Kasumi-1 (cell line): ENCODE measurements around the gene F11R.
"Not testable (repeated sequence)": the region's sequence is repeated elsewhere in the genome, so short reads cannot be mapped to it uniquely, and the experiment has no call there.

Source experiments
- DNase-seq, 2 experiments: peaks; one replicate each; lab custom pipeline; 2025; lab: John Stamatoyannopoulos, UW

F11R gene

DNA sequence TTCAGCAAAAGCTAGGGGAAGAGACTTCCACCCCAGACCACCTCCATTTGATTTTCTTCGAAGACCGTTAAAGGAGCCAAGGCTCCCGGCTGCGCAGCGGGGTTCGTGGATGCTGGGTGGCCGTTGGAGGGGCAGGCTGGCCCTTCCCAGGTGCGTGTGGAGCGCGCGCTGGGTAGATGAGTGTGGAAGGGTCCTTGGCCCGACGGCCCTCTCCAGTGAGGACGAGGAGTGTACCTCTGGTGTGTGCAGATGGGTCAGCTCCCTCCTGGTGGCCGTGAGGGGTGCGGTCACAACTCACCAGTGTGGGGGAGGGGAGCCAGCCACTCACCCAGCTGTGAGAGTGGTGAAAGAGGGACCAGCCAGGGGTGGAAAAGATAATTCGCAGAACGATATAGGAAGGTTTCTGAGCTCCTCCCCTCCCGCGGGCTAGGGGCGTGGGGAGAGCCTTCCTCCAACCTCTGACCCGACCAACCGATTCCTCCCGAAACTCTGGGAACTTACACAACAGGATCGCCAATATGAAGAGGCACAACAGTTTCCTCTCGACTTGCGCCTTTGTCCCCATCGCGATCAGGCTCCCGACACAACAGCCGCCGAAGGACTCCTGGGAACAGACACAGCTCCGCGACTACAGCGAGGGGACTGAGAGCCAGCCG, at the start of gene F11R:
TSS of gene F11R (minus strand) at position 644 of the 656 bp plus-strand sequence. CDS start at position 565, 79 bp downstream.
- DNase-seq: peak; percentile 78 to 81

DNA sequence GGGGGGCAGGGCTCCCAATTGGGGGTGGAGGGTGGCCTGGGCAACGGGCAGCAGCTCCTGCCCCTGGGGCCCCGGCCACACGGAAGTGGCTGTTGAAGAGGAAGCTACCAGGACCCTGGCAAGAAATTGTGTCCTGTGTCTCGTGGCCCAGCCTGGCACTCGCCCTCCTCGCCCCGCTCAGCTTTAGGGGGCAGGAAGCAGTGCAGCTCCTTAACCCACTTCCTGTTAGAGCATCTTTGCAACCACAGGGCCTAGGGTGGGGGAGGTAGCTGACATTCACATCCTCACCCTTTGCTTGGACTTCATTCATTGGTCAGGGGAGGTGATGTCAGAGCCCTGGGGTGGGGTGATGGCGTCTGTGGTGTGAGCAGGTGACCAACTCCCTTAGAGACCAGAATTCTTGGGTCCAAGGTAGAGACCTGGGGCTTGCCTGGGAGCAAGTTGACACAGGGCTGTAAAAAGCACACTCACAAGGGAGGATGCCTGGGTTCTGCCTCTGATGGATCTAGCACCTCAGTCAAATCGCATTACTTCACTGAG, 48.8 kb upstream of the F11R start, which contains the start of gene ARHGAP30:
TSS of gene ARHGAP30 (minus strand) at position 161 of the 540 bp plus-strand sequence. CDS start 267 bp downstream, outside the sequence.
- DNase-seq: peak; percentile 93 to 94

DNA sequence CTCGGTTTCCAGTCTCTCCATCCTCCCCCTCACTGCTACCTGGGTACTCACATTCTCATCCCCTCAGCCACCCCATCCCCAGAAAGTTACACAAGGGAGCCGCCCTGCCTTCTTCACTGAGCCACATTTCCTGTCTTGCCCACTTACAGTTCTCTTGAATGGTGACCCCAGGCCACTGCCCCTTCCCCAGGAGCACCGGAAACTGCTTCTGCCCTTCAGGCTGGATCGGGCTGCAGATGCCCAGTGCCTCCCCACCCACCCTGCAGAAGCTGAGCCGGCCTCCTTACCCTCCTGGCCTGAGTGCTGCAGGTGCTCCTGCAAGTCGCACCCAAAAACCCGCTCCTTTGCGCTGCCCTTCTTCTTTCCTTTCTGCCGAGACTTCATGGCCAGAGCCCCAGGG, 48.3 kb upstream of the F11R start:
- DNase-seq: no peak

DNA sequence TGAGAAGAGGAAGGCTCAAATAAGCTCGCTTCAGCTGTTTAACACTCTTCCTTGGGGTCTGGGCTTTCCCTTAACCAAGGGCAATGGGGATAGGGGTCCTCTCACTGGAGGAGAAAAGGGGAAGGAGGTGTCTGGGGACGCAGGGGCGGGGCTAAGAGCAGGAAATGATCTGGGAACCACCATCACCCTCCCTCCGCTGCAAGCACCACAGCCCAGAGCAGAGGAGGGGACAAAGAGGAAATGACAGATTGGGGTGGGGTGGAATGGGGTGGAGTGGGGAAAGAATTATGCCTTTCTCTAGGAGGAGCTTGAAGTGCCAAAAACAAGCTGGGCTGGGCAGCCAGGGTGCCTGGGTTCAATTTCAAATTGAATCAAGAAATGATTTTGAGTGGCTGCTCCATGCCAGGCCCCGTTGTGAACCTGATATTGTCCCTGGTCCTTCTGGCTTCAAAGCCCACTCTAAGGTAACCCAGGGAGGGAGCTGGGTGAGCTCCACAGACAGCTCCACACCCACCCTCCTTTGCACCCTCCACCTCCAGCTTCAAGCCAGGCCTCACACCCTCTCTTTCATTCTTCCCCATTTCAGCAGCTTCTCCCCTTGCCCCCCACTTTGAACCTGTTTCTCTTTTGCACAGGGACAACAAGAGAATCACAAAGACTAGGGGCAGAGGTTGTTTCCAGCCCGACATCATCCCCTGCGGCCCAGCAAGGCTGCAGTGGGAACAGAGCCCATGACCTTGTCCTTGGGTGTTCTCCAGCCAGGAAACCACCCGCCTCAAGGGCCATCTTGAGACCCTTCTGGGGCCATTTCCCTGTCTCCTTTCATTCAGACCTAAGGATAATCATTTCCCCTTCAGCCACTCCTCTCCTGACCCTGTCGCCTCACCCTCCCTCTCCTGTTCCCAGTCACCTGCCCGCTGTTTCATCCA, 47.6 kb upstream of the F11R start:
- DNase-seq: peak; percentile 97 to 98

DNA sequence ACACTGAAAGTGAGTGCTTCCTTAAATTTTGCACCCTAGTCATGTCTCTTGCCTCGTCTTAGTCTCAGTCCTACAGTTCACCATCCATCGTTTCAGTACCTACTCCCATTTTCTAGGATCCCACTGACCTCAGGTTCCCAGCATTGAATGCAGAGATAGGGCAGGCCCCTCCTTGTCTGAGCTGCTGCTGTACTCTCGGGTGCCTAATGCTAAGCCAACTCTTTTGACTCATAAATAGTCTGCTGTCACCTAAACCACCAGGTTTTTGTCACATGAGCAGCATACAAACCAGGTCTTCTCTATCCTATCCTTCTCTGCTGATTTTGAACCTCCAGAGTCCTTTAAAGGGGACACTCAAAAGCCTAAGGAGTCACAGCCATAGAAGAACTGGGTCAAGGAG, 45.7 kb upstream of the F11R start:
- no peak for DNase-seq

DNA sequence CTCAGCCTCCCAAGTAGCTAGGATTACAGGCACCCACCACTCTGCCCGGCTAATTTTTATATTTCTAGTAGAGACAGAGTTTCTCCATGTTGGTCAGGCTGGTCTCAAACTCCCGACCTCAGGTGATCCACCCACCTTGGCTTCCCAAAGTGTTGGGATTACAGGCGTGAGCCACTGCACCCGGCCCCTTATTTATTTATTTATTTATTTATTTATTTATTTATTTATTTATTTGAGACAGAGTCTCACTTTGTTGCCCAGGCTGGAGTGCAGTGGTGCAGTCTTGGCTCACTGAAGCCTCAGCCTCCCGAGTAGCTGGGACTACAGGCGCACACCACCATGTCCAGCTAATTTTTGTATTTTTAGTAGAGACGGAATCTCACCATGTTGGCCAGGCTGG, 44.7 kb upstream of the F11R start:
- not testable (repeated sequence) for DNase-seq

DNA sequence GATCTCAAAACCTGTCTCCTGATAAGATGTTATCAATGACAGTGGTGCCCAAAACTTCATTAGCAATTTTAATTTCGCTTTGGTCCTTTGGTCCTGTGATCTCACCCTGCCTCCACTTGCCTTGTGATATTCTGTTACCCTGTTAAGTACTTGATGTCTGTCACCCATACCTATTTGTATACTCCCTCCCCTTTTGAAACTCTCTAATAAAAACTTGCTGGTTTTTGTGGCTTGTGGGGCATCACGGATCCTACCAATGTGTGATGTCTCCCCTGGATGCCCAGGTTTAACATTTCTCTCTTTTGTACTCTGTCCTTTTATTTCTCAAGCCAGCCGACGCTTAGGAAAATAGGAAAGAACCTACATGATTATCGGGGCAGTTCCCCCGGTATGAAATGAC, 43.0 kb upstream of the F11R start:
- not testable (repeated sequence) for DNase-seq

DNA sequence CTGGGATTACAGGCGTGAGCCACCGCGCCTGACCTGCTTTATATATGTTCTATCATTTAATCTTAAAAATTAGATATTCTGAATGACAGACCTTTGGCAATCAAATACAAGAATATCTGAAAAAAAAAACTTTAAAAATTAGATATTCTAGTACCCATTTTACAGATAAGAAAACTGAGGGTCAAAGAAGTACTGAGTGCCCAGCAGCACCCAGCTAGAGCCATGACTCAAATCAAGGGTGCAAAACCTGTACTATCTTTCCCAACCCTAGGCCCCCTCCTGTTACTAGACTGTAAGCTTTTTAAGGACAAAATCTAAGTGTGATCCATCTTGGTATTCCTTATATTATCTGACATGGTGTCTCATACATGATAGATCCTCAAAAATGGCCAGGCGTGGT, 40.5 kb upstream of the F11R start:
- DNase-seq: no peak

DNA sequence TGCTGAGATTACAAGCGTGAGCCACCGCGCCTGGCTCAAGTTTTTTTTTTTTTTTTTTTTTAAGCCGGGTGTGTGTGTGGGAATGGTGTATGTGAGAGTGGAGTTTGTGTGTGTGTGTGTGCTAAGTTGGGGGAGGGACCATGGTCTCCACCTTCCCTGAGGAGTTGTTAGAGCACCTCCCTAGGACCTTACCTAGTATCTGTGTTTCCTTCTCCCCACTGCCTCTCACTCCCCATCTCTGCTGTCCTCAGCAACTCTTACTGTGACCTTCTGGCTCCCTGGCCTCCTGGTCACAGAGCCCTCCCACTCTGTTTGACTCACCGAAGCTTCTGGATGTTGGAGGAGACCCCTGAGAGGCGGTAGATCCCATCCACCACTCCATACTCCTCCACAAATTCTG, 38.3 kb upstream of the F11R start:
- DNase-seq: no peak

DNA sequence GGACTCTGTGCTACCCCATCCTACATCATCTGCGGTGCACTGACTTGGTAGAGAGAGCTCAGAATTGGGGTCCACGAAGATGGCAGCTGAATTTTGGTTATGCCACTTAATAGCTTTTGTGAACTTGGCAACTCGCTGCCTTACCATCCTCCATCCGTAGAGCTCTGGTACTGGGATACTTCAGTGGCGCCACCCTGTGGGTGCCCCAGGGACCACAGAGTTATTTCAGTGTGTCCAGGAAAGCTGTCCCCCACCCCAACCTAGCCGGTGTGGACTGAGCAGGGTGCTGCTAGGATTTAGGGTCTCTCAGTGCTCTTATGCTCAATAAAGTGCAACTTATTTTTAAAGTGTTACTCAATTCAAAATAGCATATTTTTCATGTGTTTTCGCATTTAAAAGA, 33.9 kb upstream of the F11R start:
- no peak for DNase-seq

DNA sequence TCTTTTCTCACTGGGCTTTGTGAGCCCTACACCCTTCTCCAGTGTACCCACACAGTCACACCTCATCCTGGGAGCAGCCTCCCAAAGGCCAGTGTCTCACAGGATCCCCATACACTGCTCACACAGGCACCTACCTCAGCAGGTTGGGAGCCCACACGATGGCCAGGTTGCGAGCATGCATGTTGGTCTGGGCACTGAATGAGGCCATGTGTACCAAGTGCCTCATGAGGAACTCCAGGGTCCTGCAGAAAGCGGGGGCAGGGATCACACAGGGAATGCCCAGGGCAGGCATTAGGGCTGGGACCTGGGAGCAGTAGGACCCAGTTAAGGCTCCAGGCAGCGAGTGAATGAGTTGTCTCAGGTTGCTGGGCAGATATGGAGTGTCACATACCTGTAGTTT, 33.3 kb upstream of the F11R start:
- DNase-seq: no peak

DNA sequence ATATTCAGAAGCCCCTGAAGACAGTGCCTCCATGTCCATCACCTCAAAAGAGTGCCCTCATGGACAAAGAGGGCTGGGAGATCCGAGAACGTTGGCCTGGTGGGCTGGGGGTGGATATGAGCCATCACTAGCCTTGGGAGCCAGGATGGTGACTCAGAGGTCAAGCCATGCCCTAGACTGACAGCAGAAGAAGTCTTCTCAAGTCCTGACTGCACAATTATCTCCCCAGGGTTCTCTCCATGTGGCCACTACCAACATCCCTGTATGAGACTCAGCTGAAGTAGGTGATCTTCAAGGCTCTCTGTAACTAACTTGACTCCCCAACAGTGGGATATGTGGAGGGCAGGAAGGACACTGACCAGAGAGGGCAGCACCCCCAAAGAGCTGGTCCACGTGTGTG, 31.9 kb upstream of the F11R start:
- DNase-seq: no peak

DNA sequence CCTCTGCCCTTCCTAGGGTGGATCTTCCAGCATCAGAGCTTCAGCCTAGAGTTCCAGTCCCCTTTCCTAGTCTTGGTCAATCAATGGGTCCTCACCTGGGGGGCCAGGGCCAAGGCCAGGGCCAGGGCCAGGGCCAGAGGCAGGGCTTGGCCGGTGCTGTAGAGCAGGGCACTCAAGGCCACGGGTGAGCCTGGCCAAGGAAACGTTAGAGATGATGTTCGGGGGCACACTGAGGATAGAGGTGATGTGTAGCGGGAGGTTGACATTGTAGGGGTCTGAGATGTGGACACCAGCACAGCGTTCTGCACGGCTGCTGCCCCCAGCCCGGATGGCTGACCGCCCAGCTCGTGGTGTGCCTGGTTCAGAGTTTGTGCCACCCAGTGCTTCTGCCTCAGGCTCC, 30.3 kb upstream of the F11R start:
- DNase-seq: no peak

DNA sequence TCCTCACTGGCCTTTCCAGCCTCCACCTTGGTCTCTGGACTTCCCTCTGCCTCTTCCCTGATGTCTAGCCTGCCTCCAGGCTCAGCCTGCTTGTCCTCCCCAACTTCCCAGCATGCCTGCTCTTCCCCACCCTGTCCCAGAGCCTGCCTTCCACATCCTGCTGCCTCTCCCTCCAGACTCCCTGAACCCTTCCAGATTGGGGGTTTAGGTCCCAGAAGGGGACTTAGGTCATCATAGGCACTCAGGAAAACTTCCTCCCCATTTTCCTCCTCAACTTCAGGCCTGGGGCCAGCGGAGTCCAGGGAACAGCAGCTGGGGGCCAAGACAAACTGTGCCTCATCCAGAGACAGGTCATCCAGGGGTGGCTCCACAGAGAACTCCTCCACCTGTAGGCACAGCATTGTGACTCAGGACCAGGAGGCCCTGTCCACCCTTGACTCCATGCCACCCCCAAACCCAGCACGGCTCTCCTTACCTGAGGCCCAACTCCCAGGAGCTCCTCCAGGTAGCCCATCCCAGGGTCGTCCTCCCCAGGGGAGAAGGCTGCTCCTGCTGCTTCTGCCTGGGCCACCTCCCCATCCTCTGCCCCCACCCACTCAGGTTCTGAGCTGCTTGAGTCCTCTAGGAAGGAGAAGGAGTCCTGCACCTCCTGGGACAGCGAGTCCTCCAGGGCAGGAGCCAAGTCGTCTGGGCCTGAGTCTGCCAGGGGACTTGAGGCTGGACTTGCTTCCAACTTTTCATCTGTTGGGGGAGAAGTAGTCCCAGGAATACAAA, 28.2 kb upstream of the F11R start:
- DNase-seq: no peak

DNA sequence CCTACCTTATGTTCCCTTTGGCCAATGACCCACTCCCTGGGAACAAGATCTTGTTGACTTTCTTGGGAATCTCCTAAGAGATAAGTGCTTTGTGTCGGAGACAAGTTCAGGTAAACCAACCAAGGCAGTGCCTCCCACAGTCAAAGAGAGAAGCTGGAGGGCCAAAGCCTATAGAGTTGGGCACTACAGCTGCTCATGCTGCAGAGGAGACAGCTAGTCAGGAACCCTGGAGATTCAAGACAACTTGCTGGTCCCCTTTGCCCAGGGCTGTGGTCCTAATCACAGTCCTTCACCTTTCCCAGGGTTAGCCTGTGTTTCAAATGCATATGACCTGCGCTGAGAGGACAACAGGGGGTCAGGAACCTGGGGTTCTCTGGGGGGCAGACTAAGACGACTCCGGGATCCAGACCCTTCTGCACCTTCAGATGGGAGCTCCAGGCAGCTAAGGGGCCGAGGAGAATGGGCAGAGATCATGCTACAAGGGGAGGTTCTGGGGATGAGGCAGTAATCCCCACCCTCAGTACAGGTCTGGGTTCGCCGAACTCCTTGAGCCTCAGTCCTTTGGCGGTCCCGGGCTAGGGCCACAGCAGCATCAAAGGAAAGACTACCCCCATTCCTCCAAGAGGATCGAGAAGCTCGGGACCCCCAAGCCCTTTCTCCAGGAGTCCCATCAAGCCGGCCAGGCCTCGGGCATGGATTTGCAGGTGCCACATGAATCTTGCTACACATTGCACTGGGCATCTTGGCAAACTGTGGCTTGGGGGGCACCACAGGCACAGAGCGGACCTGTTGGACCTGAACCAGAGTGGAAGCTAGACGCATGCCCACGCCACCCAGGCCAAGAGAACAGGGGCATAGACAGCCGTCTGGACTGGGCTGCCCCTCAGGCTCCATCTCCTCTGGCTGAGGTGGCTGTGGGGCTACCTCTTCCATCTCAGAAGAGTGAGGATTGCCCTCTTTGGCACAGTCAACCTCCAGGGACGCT, 26.8 kb upstream of the F11R start:
- no peak for DNase-seq

DNA sequence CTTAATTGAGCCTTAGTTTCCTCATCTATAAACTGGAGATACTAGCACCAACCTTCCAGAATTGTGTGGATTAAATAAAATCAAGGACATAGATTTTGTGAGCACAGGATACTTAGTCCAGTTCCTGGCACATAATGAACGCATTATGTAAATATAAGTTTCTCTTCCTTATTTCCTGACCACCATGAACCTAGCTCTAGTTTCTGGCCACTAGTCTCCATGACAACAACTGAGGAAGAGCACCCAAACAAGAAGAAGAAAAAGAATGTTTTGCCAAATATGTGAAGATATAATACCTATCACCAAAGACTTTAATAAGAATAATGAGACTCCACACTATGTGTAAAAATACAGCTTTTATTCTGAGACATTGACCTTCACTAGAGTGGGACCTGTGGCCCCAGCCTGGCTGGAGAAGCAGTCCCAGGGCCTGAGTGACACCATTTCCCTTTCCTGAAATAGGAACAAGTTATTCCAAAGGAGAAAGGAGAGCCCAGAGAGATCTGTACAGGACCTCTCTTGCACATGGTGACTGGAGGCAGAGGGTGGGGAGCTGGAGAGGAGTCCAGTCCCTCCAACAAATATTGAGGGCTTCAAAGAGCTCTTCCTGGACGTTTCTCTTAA, 25.8 kb upstream of the F11R start:
- DNase-seq: peak in 1 of 2 experiments; percentile 11

DNA sequence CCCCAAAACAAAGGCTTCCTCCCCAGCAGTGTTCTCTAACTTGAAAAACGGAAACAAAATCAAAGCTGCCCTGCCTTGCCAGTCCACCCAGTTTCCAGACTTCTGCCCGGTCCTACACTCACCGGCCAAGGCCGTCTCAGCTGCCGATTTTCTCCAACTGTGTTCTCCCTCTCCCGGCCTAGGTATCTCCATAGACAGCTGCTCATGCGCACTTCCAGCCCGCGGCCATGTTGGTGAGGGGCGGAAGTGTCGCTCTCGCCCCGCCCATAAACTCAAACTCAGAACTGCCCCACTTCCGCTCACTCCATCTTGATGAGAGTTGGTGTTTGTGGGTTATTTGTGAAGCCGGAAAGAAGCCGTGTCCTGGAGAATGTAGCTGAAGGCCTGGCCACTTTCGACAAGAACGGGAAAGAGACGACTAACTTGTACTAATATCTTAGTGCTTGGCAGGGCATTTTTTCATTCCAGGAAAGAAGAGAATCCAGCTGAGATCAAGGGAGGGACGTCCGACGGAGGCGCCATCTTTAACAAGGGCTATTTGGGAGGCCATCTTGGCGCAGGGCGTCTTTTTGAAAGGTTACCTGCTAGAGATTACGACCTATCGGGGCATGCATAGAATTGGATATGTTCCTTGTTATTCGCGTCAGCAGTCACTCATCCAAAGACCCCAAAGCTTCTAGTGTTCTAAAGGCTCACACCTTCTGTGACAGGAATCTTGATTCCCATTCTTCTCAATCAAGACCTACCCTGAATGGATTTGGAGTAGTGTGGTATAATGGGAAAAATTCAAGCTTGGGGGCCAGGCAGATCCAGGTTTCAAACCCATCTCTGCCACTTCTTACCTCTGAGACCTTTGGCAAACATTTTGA, 25.0 kb upstream of the F11R start, which contains the start of gene USF1:
TSS of gene USF1 (minus strand) at position 242 of the 869 bp plus-strand sequence. CDS start 2,702 bp downstream, outside the sequence.
- peak; percentile 96 to 98 for DNase-seq

DNA sequence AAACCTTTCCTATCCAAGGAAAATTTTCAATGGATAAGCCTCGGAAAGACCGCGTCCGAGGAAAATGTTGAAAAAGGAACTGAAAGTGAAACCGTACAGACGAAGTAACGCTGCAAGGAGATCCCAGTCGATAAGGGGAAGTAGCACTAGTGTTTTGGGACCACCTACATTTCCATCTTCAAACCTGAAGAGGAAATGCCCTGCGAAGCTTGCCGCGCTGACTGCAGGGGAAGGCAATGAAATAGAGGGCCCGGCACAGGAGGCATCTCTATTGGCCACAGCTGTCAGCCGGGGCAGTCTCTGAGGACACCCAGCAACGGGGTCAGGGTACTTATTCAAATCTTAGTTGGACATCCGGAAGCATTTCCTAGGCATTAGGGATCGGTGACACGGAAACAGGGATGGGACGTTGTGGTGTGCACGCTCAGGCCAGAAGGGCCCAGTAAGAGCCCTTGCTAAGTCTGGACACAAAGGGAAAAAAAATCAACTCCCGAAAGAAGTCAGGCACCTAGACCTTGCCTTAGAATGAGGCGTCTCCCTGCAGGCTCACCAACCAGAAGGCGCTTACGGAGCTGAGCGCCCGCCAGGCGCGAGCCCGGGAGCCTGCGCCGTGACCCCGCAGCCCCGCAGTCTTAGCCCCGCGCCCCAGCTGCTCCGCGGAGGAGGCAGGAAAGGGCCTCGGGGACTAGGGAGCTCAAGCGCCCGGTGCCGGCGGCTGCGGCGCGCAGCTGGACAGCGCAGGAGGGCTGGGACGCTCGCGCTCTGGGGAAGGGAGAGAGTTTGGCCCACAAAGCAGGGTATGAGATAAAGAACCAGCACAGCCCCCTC, 24.2 kb upstream of the F11R start:
- peak; percentile 96 to 97 for DNase-seq
